HG02763 (cell line): ENCODE results near the gene SYNGR2.

Experiments used
- ATAC-seq: cut with Tn5 transposase; IDR thresholded peaks from one replicate; pipeline ENCODE4 v1.9.1; 2021; ENCODE audit warnings: mild to moderate bottlenecking, moderate library complexity; ENCODE audit not compliant: unreplicated experiment

The SYNGR2 gene

DNA sequence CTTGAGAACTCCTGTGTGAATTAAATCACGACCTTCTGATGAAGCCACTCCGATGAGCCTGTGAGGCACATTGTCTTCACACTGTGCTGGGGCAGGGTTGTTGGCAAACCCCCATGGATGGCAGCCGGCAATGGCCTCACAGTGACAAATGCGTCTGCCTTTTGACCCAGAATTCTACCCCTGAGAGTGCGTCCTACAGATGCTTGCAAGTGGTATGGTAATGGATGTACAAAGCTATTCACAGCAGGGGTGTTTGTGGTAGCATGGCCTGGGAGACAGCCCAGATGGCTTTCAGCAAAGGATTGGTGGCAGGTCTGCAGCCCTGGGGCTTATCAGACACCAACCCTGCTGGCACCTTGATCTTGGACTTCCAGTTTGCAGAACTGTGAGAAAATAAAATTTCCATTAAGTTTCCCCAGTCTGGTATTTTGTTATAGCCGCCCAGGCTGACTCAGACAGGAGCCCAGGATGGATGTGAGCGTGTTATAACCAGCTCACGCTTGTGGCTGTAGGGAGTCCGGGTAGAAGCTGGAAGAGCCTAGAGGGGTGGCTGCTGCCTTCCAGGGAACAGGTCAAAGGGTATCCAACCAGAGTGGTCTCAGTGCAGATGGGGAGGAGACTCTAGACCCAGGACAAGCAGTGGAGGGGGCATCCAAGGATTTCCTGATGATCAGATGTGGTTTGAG is 28.9 kb downstream of the SYNGR2 start:
- no peak for ATAC-seq

DNA sequence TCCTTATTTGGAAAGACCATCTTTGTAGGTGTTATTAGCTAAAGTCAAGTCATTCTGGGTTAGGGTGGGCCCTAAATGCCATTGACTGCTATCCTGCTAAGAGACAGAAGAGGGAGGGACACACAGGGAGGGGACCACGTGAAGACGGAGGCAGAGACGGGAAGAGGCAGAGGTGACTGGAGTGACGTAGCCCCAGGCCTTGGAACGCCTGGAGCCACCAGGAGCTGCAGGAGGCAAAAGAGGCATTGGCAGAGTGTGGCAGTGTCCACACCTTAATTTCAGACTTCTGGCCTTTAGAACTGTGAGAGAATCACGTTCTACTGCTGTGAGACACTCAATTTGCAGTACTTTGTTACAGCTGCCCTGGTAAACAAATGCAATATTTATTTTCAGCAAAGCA is 32.1 kb downstream of the SYNGR2 start:
- ATAC-seq, result no peak

DNA sequence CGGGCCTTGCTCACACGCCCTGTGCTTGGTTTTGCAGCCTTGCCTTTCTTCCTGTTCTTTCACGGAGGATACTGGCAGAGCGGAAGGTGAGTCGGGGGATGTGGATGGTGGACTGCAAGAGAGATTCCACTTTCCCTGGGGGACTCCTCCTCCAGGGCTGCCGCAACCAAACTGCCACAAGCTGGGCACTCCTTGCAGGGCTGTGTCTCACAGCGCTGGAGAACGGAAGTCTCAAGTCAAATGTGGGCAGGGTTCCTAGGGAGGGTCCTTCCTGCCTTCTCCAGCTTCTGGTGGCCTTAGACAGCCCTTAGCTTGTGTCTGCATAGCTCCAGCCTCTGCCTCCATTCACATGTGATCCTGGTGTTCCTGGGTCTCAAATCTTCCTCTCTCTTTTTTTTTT is 34.3 kb downstream of the SYNGR2 start:
- no peak for ATAC-seq

DNA sequence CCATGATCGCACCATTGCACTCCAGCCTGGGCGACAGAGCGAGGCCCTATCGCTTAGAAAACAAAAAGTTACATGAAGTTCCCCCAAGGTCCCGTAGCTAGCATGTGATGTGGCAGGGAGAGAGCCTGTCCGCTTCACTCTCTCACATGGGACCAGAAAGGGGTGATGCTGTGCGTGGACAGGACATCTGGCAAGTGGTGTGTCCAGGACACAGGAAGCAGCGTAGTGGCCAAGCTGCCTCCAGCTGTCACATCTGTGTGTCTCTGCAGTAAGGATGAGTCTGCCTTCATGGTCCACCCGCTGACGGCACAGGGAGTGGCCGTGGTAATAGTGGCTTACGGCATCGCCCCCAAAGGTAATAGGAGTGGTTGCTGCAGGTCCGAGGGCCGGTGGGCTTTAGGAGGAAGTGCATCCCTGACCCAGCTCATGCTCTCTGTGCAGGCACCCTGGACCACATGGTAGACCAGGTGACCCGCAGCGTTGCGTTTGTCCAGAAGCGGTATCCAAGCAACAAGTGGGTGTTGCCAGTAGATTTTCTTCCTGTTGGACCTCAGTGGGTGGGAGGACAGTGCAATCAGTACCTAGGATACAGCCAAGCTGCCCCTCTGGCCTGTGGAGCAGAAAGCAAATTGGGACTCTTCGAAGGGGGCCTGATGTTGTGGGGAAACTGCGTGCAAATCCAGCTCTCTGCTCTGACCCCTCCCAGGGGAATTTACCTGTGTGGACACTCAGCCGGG is 36.2 kb downstream of the SYNGR2 start:
- no peak for ATAC-seq

DNA sequence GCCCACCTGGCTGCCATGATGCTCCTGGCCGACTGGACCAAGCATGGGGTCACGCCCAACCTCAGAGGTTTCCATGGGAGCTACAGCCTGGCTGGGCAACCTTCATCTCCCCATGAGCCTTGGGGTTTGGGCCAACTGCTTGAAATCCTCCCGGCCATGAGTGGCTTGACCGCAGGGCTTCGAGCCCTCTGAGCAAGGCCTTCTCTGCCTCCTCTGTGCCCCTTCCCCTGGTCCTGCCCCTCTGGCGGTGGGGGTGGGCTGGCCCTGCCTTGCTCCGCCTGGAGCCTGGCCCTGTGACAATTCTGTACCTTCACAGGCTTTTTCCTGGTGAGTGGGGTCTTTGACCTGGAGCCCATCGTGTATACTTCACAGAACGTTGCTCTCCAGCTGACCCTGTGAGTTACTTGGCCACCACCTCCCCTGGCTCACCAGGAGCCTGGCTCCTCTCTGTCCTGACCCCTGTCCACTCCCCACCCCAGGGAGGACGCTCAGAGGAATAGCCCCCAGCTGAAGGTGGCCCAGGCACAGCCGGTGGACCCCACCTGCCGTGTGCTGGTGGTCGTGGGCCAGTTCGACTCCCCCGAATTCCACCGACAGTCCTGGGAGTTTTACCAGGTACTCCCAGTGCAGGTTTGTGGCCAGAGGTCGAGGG is 36.9 kb downstream of the SYNGR2 start:
- no peak for ATAC-seq

DNA sequence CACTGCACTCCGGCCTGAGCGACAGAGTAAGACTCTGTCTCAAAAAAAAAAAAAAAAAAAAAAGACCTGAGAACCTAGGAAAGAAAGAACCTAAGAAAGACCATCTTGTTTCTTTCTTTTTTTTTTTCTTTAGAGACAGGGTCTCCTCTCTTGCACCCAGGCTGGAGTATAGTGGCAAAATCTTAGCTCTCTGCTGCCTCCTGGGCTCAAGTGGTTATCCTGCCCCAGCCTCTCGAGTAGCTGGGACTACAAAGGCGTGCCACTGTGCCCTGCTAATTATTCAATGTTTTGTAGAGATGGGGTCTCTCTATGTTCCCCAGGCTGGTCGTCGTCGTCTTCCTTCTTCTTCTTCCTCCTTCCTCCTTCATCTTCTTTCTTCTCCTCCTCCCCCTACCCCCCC is 37.9 kb downstream of the SYNGR2 start:
- ATAC-seq, result no peak

DNA sequence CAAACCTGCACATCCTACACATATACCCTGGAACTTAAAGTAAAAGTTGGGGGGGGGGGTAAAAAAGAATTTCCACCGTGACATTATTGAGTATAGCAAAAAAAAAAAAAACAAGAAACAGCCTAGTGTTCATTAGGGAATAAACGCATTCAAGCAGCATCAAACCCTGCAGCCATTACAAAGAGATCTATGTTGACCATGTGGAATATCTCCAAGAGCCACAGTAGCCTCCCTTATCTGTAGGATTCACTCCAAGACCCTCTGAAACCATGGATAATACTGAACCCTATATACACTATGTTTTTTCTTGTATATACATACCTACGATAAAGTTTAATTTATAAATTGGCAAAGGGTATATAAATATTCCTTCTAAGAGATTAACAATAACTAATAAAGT is 40.1 kb downstream of the SYNGR2 start:
- ATAC-seq, result no peak

DNA sequence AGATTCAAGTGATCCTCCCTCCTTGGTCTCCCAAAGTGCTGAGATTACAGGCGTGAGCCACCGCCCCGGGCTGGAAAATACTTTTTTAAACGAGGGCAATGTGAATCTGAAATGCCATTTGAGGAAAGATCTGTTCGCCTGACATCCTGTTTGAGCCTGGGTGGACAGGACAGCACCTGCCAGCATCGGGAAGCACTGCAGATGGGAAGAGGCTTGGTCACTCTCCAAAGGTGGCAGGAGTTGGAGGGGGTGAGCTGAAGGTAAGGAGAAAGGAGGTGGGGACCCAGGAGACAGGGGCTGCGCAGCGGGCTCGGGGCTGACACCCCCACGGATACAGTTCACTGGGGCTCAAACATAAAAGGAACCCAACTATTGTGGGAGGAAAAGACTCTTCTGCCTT is 41.7 kb downstream of the SYNGR2 start:
- no peak for ATAC-seq

DNA sequence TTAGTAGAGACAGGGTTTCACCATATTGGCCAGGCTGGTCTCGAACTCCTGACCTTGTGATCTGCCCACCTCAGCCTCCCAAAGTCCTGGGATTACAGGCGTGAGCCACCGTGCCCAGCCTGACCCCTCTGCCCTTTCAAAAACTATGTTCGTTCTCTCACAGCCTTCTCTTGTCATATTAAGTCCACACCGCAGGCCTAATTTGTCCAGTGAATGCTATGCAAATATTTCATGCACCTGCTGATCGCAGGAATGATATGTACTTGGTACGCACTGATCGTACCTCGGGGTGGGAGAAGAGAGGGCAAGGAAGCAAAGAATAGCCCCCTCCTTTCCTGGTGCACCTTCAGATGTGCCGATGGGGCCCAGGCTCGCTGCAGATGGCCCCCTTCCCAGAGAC is 42.7 kb downstream of the SYNGR2 start:
- no peak for ATAC-seq

DNA sequence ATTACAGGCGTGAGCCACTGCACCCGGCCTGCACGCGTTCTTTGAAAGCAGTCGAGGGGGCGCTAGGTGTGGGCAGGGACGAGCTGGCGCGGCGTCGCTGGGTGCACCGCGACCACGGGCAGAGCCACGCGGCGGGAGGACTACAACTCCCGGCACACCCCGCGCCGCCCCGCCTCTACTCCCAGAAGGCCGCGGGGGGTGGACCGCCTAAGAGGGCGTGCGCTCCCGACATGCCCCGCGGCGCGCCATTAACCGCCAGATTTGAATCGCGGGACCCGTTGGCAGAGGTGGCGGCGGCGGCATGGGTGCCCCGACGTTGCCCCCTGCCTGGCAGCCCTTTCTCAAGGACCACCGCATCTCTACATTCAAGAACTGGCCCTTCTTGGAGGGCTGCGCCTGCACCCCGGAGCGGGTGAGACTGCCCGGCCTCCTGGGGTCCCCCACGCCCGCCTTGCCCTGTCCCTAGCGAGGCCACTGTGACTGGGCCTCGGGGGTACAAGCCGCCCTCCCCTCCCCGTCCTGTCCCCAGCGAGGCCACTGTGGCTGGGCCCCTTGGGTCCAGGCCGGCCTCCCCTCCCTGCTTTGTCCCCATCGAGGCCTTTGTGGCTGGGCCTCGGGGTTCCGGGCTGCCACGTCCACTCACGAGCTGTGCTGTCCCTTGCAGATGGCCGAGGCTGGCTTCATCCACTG is 45.8 kb downstream of the SYNGR2 start, which contains the start of gene BIRC5:
Gene BIRC5 (plus strand): TSS at position 238 of the 690 bp plus-strand sequence. CDS start 64 bp downstream, at position 302.
- ATAC-seq, result peak; percentile 86

DNA sequence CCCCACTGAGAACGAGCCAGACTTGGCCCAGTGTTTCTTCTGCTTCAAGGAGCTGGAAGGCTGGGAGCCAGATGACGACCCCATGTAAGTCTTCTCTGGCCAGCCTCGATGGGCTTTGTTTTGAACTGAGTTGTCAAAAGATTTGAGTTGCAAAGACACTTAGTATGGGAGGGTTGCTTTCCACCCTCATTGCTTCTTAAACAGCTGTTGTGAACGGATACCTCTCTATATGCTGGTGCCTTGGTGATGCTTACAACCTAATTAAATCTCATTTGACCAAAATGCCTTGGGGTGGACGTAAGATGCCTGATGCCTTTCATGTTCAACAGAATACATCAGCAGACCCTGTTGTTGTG is 46.3 kb downstream of the SYNGR2 start:
- ATAC-seq, result no peak

DNA sequence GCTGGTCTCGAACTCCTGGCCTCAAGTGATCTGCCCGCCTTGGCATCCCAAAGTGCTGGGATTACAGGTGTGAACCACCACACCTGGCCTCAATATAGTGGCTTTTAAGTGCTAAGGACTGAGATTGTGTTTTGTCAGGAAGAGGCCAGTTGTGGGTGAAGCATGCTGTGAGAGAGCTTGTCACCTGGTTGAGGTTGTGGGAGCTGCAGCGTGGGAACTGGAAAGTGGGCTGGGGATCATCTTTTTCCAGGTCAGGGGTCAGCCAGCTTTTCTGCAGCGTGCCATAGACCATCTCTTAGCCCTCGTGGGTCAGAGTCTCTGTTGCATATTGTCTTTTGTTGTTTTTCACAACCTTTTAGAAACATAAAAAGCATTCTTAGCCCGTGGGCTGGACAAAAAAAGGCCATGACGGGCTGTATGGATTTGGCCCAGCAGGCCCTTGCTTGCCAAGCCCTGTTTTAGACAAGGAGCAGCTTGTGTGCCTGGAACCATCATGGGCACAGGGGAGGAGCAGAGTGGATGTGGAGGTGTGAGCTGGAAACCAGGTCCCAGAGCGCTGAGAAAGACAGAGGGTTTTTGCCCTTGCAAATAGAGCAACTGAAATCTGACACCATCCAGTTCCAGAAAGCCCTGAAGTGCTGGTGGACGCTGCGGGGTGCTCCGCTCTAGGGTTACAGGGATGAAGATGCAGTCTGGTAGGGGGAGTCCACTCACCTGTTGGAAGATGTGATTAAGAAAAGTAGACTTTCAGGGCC is 51.2 kb downstream of the SYNGR2 start:
- no peak for ATAC-seq
